ENCODE data around the gene GLIPR1L1.

DNA sequence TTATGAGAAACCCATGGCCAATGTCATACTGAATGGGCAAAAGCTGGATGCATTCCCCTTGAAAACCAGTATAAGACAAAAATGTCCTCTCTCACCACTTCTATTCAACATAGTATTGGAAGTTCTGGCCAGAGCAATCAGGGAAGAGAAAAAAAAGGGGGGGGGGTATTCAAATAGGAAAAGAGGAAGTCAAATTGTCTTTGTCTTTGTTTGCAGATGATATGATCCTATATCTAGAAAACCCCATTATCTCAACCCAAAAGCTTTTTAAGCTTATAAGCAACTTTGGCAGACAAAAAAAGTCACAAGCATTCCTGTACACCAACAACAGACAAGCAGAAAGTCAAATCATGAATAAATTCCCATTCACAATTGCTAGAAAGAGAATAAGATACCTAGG, 19.5 kb downstream of the GLIPR1L1 start:
- TF ChIP-seq NFRKB (IDR thresholded peaks at IDR 0.05), result no peak
- no peak for TF ChIP-seq FOXM1 (IDR thresholded peaks at IDR 0.05; ENCODE audit: borderline replicate concordance)
